A549 (cell line): ENCODE measurements around the gene ANKRD39. TPM values are rescaled to one million over a fixed set of nuclear protein-coding genes. Genes with fewer than 3 reads are reported as not detected.

ENCODE experiments used
- ATAC-seq, 2 experiments: fragments of 200-7000 bp in 1 of 2; fragments of >200 bp in 1 of 2; cut with Nextera tagmentation in 1 of 2; cut with Tn5 transposase in 1 of 2; 3 replicates each; pipeline versions ENCODE4 v1.8.0 to v1.9.1; 2018 to 2020; ENCODE audit warnings: mild to moderate bottlenecking in 1 of 2, moderate library complexity in 1 of 2
- CTCF ChIA-PET: fragments of 300-600 bp; sonication (Branson Sonifier 250); formaldehyde crosslinking; extraction: SDS; loops from one replicate; lab custom pipeline; 2021; ENCODE audit warnings: antibody characterized with exemption, inconsistent platforms; lab: Yijun Ruan, JAX
- POLR2A ChIA-PET: fragments of 350-600 bp; formaldehyde crosslinking; extraction: SDS; loops from one replicate; lab custom pipeline; 2021; ENCODE audit warnings: antibody characterized with exemption, inconsistent platforms; lab: Yijun Ruan, JAX
- DNase-seq, 2 experiments: peaks; one replicate each; pipeline versions ENCODE4 v3.0.0 to v3.0.0-alpha.2; 2011 to 2016; ENCODE audit warnings: low read depth in 1 of 2, low spot score in 1 of 2
- FAIRE-seq: peaks from 2 replicates; lab custom pipeline; 2011; peaks lifted over from hg19 to GRCh38; lab: Jason Lieb, UNC
- H3K27ac ChIP-seq, 2 experiments: fragments of >200 bp; sonication (Bioruptor Twin); formaldehyde crosslinking; 3 replicates each; pipeline ENCODE4 v1.5.1; 2016 to 2017
- H3K4me1 ChIP-seq: fragments of >200 bp; sonication (Bioruptor Twin); formaldehyde crosslinking; 3 replicates; pipeline ENCODE4 v1.6.1; 2016
- H3K4me2 ChIP-seq: fragments of >200 bp; sonication (Bioruptor Twin); formaldehyde crosslinking; 3 replicates; pipeline ENCODE4 v1.6.1; 2016
- H3K4me3 ChIP-seq: fragments of >200 bp; sonication (Bioruptor Twin); formaldehyde crosslinking; 3 replicates; pipeline ENCODE4 v1.5.1; 2016
- H3K9me3 ChIP-seq: fragments of >200 bp; sonication (Bioruptor Twin); formaldehyde crosslinking; 3 replicates; pipeline ENCODE4 v1.6.1; 2016
- CBX2 ChIP-seq: fragments of 200-600 bp; sonication (generic); IDR thresholded peaks from 2 replicates; pipeline ENCODE4 v1.6.1; 2016; ENCODE audit warnings: low read depth, mild to moderate bottlenecking, borderline replicate concordance
- CBX8 ChIP-seq: fragments of 200-600 bp; sonication (generic); IDR thresholded peaks from 2 replicates; pipeline ENCODE4 v1.6.1; 2016
- CEBPB ChIP-seq, 2 experiments: fragments of >200 bp in 1 of 2; sonication (Bioruptor Twin) in 1 of 2; formaldehyde crosslinking in 1 of 2; IDR thresholded peaks; 2 replicates each; pipeline ENCODE4 v1.6.1; 2012 to 2016
- CHD2 ChIP-seq: fragments of 150-350 bp; IDR thresholded peaks from 2 replicates; pipeline ENCODE4 v1.6.1; 2014; ENCODE audit warnings: low read length; ENCODE audit not compliant: partially characterized antibody
- EHF ChIP-seq: fragments of 250-450 bp; sonication (Bioruptor Pico); IDR thresholded peaks from 2 replicates; pipeline ENCODE4 v1.5.0; 2020; ENCODE audit warnings: mild to moderate bottlenecking
- FOSB ChIP-seq: fragments of 250-450 bp; sonication (Bioruptor Pico); IDR thresholded peaks from 2 replicates; pipeline ENCODE4 v1.5.0; 2020; ENCODE audit warnings: mild to moderate bottlenecking, moderate library complexity
- FOSL2 ChIP-seq, 2 experiments: fragments of 450-650 bp in 1 of 2; fragments of >200 bp in 1 of 2; sonication (Bioruptor Twin) in 1 of 2; formaldehyde crosslinking; IDR thresholded peaks; 2 replicates each; pipeline versions ENCODE4 v1.5.0 to v1.6.1; 2016 to 2020; ENCODE audit warnings: mild to moderate bottlenecking in 1 of 2, moderate library complexity in 1 of 2
- HDAC2 ChIP-seq: fragments of 200-600 bp; sonication (generic); IDR thresholded peaks from 2 replicates; pipeline ENCODE4 v1.6.1; 2016
- HOXA7 ChIP-seq: fragments of 250-450 bp; sonication (Bioruptor Pico); IDR thresholded peaks from 2 replicates; pipeline ENCODE4 v1.5.0; 2020; ENCODE audit warnings: mild to moderate bottlenecking, moderate library complexity
- HOXB5 ChIP-seq: fragments of 250-450 bp; sonication (Bioruptor Pico); IDR thresholded peaks from 2 replicates; pipeline ENCODE4 v1.5.0; 2020; ENCODE audit warnings: mild to moderate bottlenecking, moderate library complexity
- KDM5A ChIP-seq: fragments of 200-600 bp; sonication (generic); IDR thresholded peaks from 2 replicates; pipeline ENCODE4 v1.6.1; 2016; ENCODE audit warnings: antibody characterized with exemption, mild to moderate bottlenecking
- MAFK ChIP-seq: fragments of 450-650 bp; IDR thresholded peaks from 2 replicates; pipeline ENCODE4 v1.6.1; 2014; ENCODE audit not compliant: partially characterized antibody
- MYC ChIP-seq: IDR thresholded peaks from 2 replicates; pipeline ENCODE4 v1.6.1; 2012; ENCODE audit warnings: mild to moderate bottlenecking, inconsistent platforms, low read length, improper control_type of control experiment, borderline replicate concordance
- NPAS2 ChIP-seq: fragments of 250-450 bp; sonication (Bioruptor Pico); IDR thresholded peaks from 2 replicates; pipeline ENCODE4 v1.8.0; 2022; ENCODE audit warnings: mild to moderate bottlenecking, moderate library complexity, borderline replicate concordance
- NR3C1 ChIP-seq: fragments of >200 bp; sonication (Bioruptor Twin); formaldehyde crosslinking; IDR thresholded peaks from 3 replicates; pipeline ENCODE4 v1.6.1; 2017
- POLR2AphosphoS2 ChIP-seq: conservative IDR thresholded peaks from 2 replicates; pipeline ENCODE4 v1.6.1; 2012; ENCODE audit warnings: low read length, improper control_type of control experiment, inconsistent platforms
- RCOR1 ChIP-seq: fragments of 150-350 bp; IDR thresholded peaks from 2 replicates; pipeline ENCODE4 v1.6.1; 2014; ENCODE audit warnings: antibody characterized with exemption, low read length, low read depth
- RFX5 ChIP-seq: fragments of 450-650 bp; IDR thresholded peaks from 2 replicates; pipeline ENCODE4 v1.7.1; 2014; ENCODE audit warnings: antibody characterized with exemption, mild to moderate bottlenecking, moderate library complexity
- RNF2 ChIP-seq: fragments of 200-600 bp; sonication (generic); IDR thresholded peaks from 2 replicates; pipeline ENCODE4 v1.6.1; 2016; ENCODE audit warnings: low read depth, mild to moderate bottlenecking, antibody characterized with exemption, moderate library complexity, borderline replicate concordance
- SREBF2 ChIP-seq: fragments of 450-650 bp; IDR thresholded peaks from 2 replicates; pipeline ENCODE4 v1.6.1; 2014; ENCODE audit warnings: mild to moderate bottlenecking, moderate library complexity
- TFCP2L1 ChIP-seq: fragments of 250-450 bp; sonication (Bioruptor Pico); IDR thresholded peaks from 2 replicates; pipeline ENCODE4 v1.5.0; 2021; ENCODE audit warnings: mild to moderate bottlenecking
- TP53 ChIP-seq: fragments of 250-450 bp; sonication (Bioruptor Pico); IDR thresholded peaks from 2 replicates; pipeline ENCODE4 v1.5.0; 2021; ENCODE audit warnings: mild to moderate bottlenecking, moderate library complexity
- ZC3H11A ChIP-seq: fragments of 450-650 bp; IDR thresholded peaks from 2 replicates; pipeline ENCODE4 v1.6.1; 2014; ENCODE audit warnings: antibody characterized with exemption, mild to moderate bottlenecking
- ZFP36 ChIP-seq: fragments of 450-650 bp; IDR thresholded peaks from 2 replicates; pipeline ENCODE4 v1.6.1; 2014; ENCODE audit warnings: borderline replicate concordance; ENCODE audit not compliant: partially characterized antibody
- ZNF302 ChIP-seq: fragments of 250-450 bp; sonication (Bioruptor Pico); IDR thresholded peaks from 2 replicates; pipeline ENCODE4 v1.9.0; 2021; ENCODE audit warnings: inconsistent platforms, mild to moderate bottlenecking, moderate library complexity
- ZSCAN20 ChIP-seq: fragments of 250-450 bp; sonication (Bioruptor Pico); IDR thresholded peaks from 2 replicates; pipeline ENCODE4 v1.8.0; 2022; ENCODE audit warnings: mild to moderate bottlenecking, moderate library complexity
- WGBS: methylation state at CpG from one replicate; pipeline ENCODE4 v1.1.6; 2017; ENCODE audit errors: missing lambda C conversion rate; 5-methylcytosine and 5-hydroxymethylcytosine counted together
- polyA plus RNA-seq, 4 experiments: library from polyadenylated mRNA; depleted of rRNA in 3 of 4; stranded (reverse); fragments of >200 nt; fragmentation: RNase III in 1 of 4; extraction: RNeasy Plus Mini Kit Qiagen cat#74134 plus additional on column Dnase treatment in 1 of 4; gene quantifications; 2 replicates in 3 of 4; 3 replicates in 1 of 4; pipeline ENCODE4 v1.2.3, GENCODE V29; 2011 to 2017
- TF ChIP-seq, protein P1 (sequence below): IDR thresholded peaks from 2 replicates; pipeline ENCODE4 v1.6.1; 2012
- TF ChIP-seq, protein P2 (sequence below): fragments of 200-600 bp; sonication (generic); IDR thresholded peaks from 2 replicates; pipeline ENCODE4 v1.6.1; 2016; ENCODE audit warnings: antibody characterized with exemption, mild to moderate bottlenecking, moderate library complexity
- TF ChIP-seq, protein P3 (sequence below): fragments of 250-450 bp; sonication (Bioruptor Pico); IDR thresholded peaks from 2 replicates; pipeline ENCODE4 v1.5.0; 2021; ENCODE audit warnings: mild to moderate bottlenecking, moderate library complexity, borderline replicate concordance

Gene ANKRD39
- polyA plus RNA-seq, 2 of the 4 experiments (the other 2 are of a cell fraction), result 6.3 to 16.4 TPM

DNA sequence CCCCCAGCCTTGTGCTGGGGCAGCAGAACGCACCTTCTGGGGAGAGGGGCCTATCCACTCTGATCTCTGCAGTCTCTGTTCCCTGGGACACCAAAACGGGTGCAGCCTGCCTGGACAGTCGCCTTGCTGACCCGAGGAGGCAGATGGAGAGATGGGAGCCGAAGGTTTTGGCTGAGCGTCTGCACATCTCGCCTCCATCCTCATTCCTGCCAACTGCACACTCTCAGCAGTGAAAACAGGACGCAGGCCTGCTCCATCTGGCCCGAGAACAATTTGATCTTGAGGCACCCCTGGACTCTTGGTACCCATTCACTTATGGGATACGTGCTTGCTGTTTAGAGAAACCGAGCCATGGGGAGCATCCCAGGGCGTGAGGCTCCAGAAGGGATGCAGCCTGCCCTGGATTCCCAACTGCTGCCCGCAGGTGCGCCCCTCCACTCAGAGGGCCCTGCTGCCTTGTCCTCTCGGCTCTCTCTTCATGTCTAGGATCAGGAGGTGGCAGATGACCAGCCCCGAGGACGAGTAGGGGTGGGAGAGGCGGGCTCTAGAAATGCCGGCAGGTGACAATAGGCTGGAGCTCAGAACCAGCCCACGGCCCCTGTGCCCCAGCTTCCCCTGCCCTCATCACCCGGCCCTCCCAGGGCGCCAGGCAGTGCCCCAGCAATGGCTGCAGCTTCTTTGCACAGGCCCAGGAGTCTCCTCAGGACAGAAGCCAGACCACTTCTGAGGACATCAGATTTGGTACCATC lies 21.2 kb upstream of the ANKRD39 start:
- Histone ChIP-seq H3K4me1 (no peaks in the 10 kb centered on the region), H3K4me2 (no peak overlapping the region), H3K4me3 (no peak overlapping the region), H3K27ac (no peak overlapping the region), H3K9me3 (no peaks in the 10 kb centered on the region)
- DNase-seq (no peak), ATAC-seq (no peak), FAIRE-seq (no peak)
- ChIA-PET CTCF (interaction anchor here (0.7 to 4.8 kb wide), 7 partner anchors 8 to 90 kb away, joined by 3 to 28 read pairs (median 3); partner anchors contain the start of gene ANKRD39), POLR2A (no interaction called here)
- WGBS, result 75% methylated on average over 18 of the region's 22 CpGs
- TF ChIP-seq TP53 (CRISPR knock-in tag), result no peak
- no peak for TF ChIP-seq TFCP2L1 (CRISPR knock-in tag)
- no peak for TF ChIP-seq FOSL2 (IDR thresholded peaks at IDR 0.05)
- no peak for TF ChIP-seq FOSL2 (CRISPR knock-in tag; IDR thresholded peaks at IDR 0.05)
- TF ChIP-seq NPAS2 (CRISPR knock-in tag), result no peak
- TF ChIP-seq, protein P1, sequence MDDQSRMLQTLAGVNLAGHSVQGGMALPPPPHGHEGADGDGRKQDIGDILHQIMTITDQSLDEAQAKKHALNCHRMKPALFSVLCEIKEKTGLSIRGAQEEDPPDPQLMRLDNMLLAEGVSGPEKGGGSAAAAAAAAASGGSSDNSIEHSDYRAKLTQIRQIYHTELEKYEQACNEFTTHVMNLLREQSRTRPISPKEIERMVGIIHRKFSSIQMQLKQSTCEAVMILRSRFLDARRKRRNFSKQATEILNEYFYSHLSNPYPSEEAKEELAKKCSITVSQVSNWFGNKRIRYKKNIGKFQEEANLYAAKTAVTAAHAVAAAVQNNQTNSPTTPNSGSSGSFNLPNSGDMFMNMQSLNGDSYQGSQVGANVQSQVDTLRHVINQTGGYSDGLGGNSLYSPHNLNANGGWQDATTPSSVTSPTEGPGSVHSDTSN, result no peak
- TF ChIP-seq HOXB5 (CRISPR knock-in tag), result no peak
- TF ChIP-seq ZNF302 (CRISPR knock-in tag), result no peak
- no peak for TF ChIP-seq HDAC2
- TF ChIP-seq MAFK, result no peak
- TF ChIP-seq CBX2, result no peak
- no peak for TF ChIP-seq RNF2
- TF ChIP-seq, protein P2, sequence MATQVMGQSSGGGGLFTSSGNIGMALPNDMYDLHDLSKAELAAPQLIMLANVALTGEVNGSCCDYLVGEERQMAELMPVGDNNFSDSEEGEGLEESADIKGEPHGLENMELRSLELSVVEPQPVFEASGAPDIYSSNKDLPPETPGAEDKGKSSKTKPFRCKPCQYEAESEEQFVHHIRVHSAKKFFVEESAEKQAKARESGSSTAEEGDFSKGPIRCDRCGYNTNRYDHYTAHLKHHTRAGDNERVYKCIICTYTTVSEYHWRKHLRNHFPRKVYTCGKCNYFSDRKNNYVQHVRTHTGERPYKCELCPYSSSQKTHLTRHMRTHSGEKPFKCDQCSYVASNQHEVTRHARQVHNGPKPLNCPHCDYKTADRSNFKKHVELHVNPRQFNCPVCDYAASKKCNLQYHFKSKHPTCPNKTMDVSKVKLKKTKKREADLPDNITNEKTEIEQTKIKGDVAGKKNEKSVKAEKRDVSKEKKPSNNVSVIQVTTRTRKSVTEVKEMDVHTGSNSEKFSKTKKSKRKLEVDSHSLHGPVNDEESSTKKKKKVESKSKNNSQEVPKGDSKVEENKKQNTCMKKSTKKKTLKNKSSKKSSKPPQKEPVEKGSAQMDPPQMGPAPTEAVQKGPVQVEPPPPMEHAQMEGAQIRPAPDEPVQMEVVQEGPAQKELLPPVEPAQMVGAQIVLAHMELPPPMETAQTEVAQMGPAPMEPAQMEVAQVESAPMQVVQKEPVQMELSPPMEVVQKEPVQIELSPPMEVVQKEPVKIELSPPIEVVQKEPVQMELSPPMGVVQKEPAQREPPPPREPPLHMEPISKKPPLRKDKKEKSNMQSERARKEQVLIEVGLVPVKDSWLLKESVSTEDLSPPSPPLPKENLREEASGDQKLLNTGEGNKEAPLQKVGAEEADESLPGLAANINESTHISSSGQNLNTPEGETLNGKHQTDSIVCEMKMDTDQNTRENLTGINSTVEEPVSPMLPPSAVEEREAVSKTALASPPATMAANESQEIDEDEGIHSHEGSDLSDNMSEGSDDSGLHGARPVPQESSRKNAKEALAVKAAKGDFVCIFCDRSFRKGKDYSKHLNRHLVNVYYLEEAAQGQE, result no peak
- TF ChIP-seq RFX5, result no peak
- TF ChIP-seq ZFP36, result no peak

DNA sequence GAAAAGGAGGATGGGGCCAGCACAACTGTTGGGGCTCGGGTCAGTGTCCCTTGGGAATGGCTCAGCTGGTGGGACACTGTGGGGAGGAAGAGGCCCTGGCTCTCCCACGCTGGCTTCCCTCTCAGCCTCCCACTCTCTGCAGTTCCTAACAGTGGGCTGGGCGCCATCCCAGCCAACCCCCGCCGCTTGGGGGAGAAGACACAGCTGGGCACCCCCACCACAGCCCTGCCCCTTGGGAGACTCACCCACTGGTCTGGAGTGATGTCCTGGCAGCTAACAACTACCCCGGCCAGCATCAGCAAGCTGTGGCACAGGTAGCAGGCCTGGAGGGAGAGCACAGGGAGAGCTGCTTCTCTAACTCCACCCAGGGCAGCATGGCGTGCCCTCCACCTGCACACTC lies 20.4 kb upstream of the ANKRD39 start:
- no peak for DNase-seq
- H3K27ac ChIP-seq, result no peak overlapping the region
- ATAC-seq, result no peak
- no peak for FAIRE-seq
- H3K4me1 ChIP-seq, result no peaks in the 10 kb centered on the region
- ChIA-PET POLR2A (no interaction called here), CTCF (interaction anchor here (0.6 to 4.8 kb wide), 8 partner anchors 9 to 234 kb away, joined by 3 to 28 read pairs (median 3); partner anchors contain the start of gene ANKRD39)
- no peak overlapping the region for H3K4me3 ChIP-seq
- no peak overlapping the region for H3K4me2 ChIP-seq
- no peaks in the 10 kb centered on the region for H3K9me3 ChIP-seq
- 76% methylated on average over 7 of the region's 7 CpGs for WGBS
- no peak for TF ChIP-seq SREBF2
- TF ChIP-seq RFX5, result no peak
- no peak for TF ChIP-seq RCOR1
- TF ChIP-seq RNF2, result no peak
- no peak for TF ChIP-seq NR3C1
- TF ChIP-seq, all 56 proteins: peak for 0

DNA sequence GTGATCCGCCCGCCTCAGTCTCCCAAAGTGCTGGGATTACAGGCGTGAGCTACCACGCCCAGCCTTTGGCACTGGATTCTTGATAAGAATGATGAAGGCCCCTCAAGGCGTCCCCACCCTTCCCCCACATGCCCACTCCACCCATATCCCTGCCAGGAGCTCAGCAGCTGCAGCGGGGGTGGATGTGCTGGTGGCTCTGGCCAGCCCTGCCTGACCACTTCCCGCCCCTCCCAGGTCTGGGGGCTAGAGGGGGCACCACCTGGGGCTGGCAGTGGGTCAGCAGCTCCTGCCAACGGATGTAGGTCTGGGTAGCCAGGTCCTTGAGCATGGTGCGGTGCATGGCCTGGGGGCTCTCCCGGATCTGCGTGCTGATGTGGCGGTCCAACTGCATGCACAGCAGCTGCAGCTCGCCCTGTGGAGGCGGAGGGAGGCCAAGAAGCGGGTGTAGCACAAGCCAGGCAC lies 19.8 kb upstream of the ANKRD39 start:
- POLR2A ChIA-PET, result no interaction called here
- FAIRE-seq (no peak), DNase-seq (no peak)
- no peak for TF ChIP-seq POLR2AphosphoS2
- no peak for TF ChIP-seq ZC3H11A
- no peak for TF ChIP-seq CEBPB (IDR thresholded peaks at IDR 0.05)
- TF ChIP-seq, protein P3, sequence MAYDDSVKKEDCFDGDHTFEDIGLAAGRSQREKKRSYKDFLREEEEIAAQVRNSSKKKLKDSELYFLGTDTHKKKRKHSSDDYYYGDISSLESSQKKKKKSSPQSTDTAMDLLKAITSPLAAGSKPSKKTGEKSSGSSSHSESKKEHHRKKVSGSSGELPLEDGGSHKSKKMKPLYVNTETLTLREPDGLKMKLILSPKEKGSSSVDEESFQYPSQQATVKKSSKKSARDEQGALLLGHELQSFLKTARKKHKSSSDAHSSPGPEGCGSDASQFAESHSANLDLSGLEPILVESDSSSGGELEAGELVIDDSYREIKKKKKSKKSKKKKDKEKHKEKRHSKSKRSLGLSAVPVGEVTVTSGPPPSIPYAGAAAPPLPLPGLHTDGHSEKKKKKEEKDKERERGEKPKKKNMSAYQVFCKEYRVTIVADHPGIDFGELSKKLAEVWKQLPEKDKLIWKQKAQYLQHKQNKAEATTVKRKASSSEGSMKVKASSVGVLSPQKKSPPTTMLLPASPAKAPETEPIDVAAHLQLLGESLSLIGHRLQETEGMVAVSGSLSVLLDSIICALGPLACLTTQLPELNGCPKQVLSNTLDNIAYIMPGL (CRISPR knock-in tag), result no peak
- no peak for TF ChIP-seq CHD2
- TF ChIP-seq EHF (CRISPR knock-in tag), result no peak
- TF ChIP-seq MYC, result no peak
- TF ChIP-seq ZSCAN20 (CRISPR knock-in tag), result no peak
- TF ChIP-seq KDM5A, result no peak
- TF ChIP-seq FOSB (CRISPR knock-in tag), result no peak
- no peak for TF ChIP-seq CBX8
- TF ChIP-seq HOXA7, result no peak
- no peak for TF ChIP-seq ZNF302 (CRISPR knock-in tag)

More for the DNA sequence above, 19.8 kb upstream of the ANKRD39 start:
- ATAC-seq, result no peak
- H3K27ac ChIP-seq, result no peak overlapping the region
- no peak overlapping the region for H3K4me2 ChIP-seq
- no peaks in the 10 kb centered on the region for H3K9me3 ChIP-seq
- CTCF ChIA-PET, result interaction anchor here (0.6 to 4.8 kb wide), 8 partner anchors 9 to 331 kb away, joined by 3 to 28 read pairs (median 4); partner anchors contain the start of gene ANKRD39
- no peaks in the 10 kb centered on the region for H3K4me1 ChIP-seq
- no peak overlapping the region for H3K4me3 ChIP-seq
- WGBS, result 79% methylated on average over 12 of the region's 15 CpGs
